ENCODE data around the gene KISS1R.

Gene KISS1R

DNA sequence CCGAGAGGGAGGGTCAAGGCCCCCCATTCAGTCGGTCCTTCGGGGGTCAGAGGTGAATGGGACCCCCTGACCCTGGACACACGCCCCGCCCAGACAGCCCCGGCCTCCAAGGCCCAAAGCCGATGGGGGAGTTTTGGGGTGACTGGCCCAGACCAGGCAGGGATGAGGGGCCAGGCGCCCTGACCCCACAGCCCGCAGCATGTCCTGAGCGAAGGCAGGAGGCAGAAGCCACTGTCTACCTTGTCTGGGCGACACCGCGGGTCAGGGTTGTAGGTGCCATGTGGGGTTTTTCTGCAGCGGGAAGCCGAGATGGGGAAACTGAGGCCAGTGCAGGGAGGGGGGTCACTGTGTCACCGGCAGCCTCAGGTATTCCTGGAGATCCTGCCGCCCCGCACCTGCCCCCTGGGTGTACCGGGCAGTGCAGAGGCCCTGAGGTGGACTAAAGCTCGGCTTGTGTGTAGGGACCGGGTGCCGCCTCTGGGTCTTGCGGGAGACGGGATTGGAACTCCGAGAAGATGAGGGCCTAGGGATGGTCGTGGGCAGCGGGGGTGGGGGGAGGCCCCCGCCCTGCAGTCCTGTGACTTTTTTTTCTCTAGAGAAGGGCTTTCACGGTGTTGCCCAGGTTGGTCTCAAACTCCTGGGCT lies 17.2 kb downstream of the KISS1R start:
- no peak; the same call in 2 of the 3 replicates for ATAC-seq
- TF ChIP-seq ESRRG (CRISPR knock-in tag; IDR thresholded peaks at IDR 0.05) (no peak), RARB (CRISPR knock-in tag; IDR thresholded peaks at IDR 0.05) (no peak), ZNF565 (CRISPR knock-in tag; conservative IDR thresholded peaks at IDR 0.05; ENCODE audit: low read depth) (no peak), CSDC2 (CRISPR knock-in tag; IDR thresholded peaks at IDR 0.05) (no peak)
- TF ChIP-seq, protein P1, sequence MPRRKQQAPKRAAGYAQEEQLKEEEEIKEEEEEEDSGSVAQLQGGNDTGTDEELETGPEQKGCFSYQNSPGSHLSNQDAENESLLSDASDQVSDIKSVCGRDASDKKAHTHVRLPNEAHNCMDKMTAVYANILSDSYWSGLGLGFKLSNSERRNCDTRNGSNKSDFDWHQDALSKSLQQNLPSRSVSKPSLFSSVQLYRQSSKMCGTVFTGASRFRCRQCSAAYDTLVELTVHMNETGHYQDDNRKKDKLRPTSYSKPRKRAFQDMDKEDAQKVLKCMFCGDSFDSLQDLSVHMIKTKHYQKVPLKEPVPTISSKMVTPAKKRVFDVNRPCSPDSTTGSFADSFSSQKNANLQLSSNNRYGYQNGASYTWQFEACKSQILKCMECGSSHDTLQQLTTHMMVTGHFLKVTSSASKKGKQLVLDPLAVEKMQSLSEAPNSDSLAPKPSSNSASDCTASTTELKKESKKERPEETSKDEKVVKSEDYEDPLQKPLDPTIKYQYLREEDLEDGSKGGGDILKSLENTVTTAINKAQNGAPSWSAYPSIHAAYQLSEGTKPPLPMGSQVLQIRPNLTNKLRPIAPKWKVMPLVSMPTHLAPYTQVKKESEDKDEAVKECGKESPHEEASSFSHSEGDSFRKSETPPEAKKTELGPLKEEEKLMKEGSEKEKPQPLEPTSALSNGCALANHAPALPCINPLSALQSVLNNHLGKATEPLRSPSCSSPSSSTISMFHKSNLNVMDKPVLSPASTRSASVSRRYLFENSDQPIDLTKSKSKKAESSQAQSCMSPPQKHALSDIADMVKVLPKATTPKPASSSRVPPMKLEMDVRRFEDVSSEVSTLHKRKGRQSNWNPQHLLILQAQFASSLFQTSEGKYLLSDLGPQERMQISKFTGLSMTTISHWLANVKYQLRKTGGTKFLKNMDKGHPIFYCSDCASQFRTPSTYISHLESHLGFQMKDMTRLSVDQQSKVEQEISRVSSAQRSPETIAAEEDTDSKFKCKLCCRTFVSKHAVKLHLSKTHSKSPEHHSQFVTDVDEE (CRISPR knock-in tag; IDR thresholded peaks at IDR 0.05): no peak
- TF ChIP-seq, protein P2, sequence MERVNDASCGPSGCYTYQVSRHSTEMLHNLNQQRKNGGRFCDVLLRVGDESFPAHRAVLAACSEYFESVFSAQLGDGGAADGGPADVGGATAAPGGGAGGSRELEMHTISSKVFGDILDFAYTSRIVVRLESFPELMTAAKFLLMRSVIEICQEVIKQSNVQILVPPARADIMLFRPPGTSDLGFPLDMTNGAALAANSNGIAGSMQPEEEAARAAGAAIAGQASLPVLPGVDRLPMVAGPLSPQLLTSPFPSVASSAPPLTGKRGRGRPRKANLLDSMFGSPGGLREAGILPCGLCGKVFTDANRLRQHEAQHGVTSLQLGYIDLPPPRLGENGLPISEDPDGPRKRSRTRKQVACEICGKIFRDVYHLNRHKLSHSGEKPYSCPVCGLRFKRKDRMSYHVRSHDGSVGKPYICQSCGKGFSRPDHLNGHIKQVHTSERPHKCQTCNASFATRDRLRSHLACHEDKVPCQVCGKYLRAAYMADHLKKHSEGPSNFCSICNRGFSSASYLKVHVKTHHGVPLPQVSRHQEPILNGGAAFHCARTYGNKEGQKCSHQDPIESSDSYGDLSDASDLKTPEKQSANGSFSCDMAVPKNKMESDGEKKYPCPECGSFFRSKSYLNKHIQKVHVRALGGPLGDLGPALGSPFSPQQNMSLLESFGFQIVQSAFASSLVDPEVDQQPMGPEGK (CRISPR knock-in tag; IDR thresholded peaks at IDR 0.05; ENCODE audit: borderline replicate concordance): no peak
- TF ChIP-seq, protein P3, sequence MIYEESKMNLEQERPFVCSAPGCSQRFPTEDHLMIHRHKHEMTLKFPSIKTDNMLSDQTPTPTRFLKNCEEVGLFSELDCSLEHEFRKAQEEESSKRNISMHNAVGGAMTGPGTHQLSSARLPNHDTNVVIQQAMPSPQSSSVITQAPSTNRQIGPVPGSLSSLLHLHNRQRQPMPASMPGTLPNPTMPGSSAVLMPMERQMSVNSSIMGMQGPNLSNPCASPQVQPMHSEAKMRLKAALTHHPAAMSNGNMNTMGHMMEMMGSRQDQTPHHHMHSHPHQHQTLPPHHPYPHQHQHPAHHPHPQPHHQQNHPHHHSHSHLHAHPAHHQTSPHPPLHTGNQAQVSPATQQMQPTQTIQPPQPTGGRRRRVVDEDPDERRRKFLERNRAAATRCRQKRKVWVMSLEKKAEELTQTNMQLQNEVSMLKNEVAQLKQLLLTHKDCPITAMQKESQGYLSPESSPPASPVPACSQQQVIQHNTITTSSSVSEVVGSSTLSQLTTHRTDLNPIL (CRISPR knock-in tag; IDR thresholded peaks at IDR 0.05; ENCODE audit: low read depth): no peak
- TF ChIP-seq, protein P4, sequence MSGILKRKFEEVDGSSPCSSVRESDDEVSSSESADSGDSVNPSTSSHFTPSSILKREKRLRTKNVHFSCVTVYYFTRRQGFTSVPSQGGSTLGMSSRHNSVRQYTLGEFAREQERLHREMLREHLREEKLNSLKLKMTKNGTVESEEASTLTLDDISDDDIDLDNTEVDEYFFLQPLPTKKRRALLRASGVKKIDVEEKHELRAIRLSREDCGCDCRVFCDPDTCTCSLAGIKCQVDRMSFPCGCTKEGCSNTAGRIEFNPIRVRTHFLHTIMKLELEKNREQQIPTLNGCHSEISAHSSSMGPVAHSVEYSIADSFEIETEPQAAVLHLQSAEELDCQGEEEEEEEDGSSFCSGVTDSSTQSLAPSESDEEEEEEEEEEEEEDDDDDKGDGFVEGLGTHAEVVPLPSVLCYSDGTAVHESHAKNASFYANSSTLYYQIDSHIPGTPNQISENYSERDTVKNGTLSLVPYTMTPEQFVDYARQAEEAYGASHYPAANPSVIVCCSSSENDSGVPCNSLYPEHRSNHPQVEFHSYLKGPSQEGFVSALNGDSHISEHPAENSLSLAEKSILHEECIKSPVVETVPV (CRISPR knock-in tag; IDR thresholded peaks at IDR 0.05): no peak

DNA sequence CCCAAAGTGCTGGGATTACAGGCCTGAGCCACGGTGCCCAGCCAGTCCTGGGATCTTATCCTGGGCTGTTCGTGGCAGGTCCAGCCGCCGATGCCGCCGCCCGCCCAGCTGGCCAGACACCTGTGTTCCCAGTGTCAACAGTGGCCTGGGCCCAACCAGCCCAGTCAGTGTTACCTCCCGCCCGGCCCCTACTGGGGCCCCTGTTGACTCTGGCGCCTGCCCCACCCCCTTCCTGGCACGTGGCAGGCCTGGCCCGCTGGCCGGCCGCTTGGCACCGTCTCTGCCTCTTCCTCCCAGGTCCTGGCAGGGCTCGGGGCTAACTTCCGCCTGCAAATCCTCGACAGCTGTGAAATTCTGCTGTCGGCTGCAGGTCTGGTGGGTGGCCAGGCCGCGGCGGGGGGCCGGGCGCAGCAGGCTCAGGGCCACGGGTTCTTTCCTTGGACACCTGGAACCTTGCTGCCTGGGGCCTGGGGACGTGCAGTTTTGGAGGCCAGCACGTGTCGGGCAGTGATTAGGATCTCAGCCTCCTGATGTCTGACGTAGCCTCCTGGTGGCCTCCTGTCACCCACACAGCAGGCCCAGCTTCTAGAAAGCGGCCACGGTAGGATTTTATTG lies 17.8 kb downstream of the KISS1R start:
- ATAC-seq: peak; percentile 32
- TF ChIP-seq, protein P1 (CRISPR knock-in tag; IDR thresholded peaks at IDR 0.05): peak; percentile 76; the same call in 1 of the 2 replicates
- TF ChIP-seq OSR1 (CRISPR knock-in tag; IDR thresholded peaks at IDR 0.05): no peak
- TF ChIP-seq BACH2 (CRISPR knock-in tag; IDR thresholded peaks at IDR 0.05; ENCODE audit: borderline replicate concordance): no peak
- no peak for TF ChIP-seq ZFP3 (CRISPR knock-in tag; IDR thresholded peaks at IDR 0.05)
- no peak for TF ChIP-seq ZNF8 (CRISPR knock-in tag; IDR thresholded peaks at IDR 0.05)
- no peak for TF ChIP-seq ZNF70 (CRISPR knock-in tag; IDR thresholded peaks at IDR 0.05)
- TF ChIP-seq RARB (CRISPR knock-in tag; IDR thresholded peaks at IDR 0.05): no peak
- TF ChIP-seq, protein P5, sequence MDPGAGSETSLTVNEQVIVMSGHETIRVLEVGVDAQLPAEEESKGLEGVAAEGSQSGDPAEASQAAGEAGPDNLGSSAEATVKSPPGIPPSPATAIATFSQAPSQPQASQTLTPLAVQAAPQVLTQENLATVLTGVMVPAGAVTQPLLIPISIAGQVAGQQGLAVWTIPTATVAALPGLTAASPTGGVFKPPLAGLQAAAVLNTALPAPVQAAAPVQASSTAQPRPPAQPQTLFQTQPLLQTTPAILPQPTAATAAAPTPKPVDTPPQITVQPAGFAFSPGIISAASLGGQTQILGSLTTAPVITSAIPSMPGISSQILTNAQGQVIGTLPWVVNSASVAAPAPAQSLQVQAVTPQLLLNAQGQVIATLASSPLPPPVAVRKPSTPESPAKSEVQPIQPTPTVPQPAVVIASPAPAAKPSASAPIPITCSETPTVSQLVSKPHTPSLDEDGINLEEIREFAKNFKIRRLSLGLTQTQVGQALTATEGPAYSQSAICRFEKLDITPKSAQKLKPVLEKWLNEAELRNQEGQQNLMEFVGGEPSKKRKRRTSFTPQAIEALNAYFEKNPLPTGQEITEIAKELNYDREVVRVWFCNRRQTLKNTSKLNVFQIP (CRISPR knock-in tag; IDR thresholded peaks at IDR 0.05; ENCODE audit: borderline replicate concordance, low read depth): no peak
- peak; percentile 59; the same call in 1 of the 2 replicates for TF ChIP-seq TCF4 (CRISPR knock-in tag; IDR thresholded peaks at IDR 0.05; ENCODE audit: borderline replicate concordance)
- TF ChIP-seq, protein P4 (CRISPR knock-in tag; IDR thresholded peaks at IDR 0.05): no peak
- TF ChIP-seq SNAI2 (CRISPR knock-in tag; IDR thresholded peaks at IDR 0.05): 0 out of 2 replicates have a peak, but pooled peaks have one; percentile 12
- TF ChIP-seq ARNTL (CRISPR knock-in tag; IDR thresholded peaks at IDR 0.05; ENCODE audit: borderline replicate concordance, low read depth): peak; percentile 83
- no peak for TF ChIP-seq ZFP30 (CRISPR knock-in tag; IDR thresholded peaks at IDR 0.05)
- TF ChIP-seq GLIS3 (CRISPR knock-in tag; IDR thresholded peaks at IDR 0.05): no peak
- TF ChIP-seq ISL1 (CRISPR knock-in tag; IDR thresholded peaks at IDR 0.05): no peak
- TF ChIP-seq, protein P2 (CRISPR knock-in tag; IDR thresholded peaks at IDR 0.05; ENCODE audit: borderline replicate concordance): no peak
- TF ChIP-seq ZNF565 (CRISPR knock-in tag; conservative IDR thresholded peaks at IDR 0.05; ENCODE audit: low read depth): no peak

All from SK-N-SH treated with all-trans-retinoic acid at 6 μM for 48 hours (cell line).